Measurements from ENCODE around the gene SPRN.
"Not testable (repeated sequence)": the region's sequence is repeated elsewhere in the genome, so short reads cannot be mapped to it uniquely, and the experiment has no call there.

- TF ChIP-seq, protein P1, sequence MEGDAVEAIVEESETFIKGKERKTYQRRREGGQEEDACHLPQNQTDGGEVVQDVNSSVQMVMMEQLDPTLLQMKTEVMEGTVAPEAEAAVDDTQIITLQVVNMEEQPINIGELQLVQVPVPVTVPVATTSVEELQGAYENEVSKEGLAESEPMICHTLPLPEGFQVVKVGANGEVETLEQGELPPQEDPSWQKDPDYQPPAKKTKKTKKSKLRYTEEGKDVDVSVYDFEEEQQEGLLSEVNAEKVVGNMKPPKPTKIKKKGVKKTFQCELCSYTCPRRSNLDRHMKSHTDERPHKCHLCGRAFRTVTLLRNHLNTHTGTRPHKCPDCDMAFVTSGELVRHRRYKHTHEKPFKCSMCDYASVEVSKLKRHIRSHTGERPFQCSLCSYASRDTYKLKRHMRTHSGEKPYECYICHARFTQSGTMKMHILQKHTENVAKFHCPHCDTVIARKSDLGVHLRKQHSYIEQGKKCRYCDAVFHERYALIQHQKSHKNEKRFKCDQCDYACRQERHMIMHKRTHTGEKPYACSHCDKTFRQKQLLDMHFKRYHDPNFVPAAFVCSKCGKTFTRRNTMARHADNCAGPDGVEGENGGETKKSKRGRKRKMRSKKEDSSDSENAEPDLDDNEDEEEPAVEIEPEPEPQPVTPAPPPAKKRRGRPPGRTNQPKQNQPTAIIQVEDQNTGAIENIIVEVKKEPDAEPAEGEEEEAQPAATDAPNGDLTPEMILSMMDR (conservative IDR thresholded peaks at IDR 0.05; ENCODE audit: low read length) = not testable (repeated sequence)
- not testable (repeated sequence) for TF ChIP-seq EZH2phosphoT487 (IDR thresholded peaks at IDR 0.05; ENCODE audit: borderline replicate concordance)
These were observed 44.8 kb upstream of the SPRN start for GRCh38 chr10:133469205-133469604.
